ENCODE measurements around the gene WFIKKN2. TPM values are rescaled to one million over a fixed set of nuclear protein-coding genes. Genes with fewer than 3 reads are reported as not detected.

Gene WFIKKN2
- total and polyA plus RNA-seq, 2 of the 8 experiments (the other 6 are each of a cell fraction or from before 2014, with no cell fraction given), result 0.07 to 0.30 TPM

DNA sequence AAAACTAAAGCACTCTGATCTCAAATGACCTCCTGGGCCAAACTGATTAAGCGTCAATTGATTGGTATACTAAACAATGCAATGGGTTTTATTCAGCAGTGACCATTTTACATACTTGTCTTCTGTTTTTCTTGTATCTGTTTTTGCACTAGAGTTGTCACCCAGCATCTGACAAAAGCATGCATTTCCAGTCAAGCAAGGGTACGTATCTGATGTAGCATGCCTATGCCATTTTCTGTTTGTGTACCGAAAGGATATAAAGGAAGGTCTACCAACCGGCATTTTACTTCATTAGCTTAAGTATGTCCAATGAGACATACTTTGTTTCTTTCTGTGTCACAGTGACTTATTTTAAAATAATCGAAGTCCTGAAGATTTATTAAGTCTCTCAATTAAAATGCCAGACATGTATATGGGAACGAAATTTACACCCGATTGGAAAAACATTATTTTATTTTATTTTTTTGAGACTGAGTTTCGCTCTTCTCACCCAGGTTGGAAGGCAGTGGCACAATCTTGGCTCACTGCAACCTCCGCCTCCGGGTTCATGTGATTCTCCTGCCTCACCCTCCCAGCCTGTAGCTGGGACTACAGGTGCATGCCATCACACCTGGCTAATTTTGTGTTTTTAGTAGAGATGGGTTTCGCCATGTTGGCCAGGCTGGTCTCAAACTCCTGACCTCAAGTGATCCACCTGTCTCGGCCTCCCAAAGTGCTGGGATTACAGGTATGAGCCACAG lies 23.3 kb downstream of the WFIKKN2 start:
- H2BK15ac ChIP-seq (ENCODE audit: low read length), result no peak overlapping the region
- POLR2A ChIA-PET (ENCODE audit: partially characterized antibody), result interaction anchor here (0.8 to 9.7 kb wide), 4 partner anchors 7 to 90 kb away, joined by 3 to 308 read pairs (median 5); partner anchors contain the start of gene TOB1

More for the DNA sequence above, 23.3 kb downstream of the WFIKKN2 start:
- H3K4me3 ChIP-seq (ENCODE audit: extremely low read depth in 1 of 4, insufficient read depth in 2 of 4, low read depth in 3 of 4, low read length in 4 of 4), result no peak overlapping the region
- DNase-seq (ENCODE audit: low read depth in 1 of 2, low spot score in 2 of 2), result no peak
- H3K14ac ChIP-seq (ENCODE audit: insufficient read length), result no peak overlapping the region
- H3K9me3 ChIP-seq (ENCODE audit: insufficient read depth in 2 of 2, low read depth in 1 of 2, low read length in 1 of 2), result no peaks in the 10 kb centered on the region
- no peak for FAIRE-seq
- peaks cover 0 to 19% of the 10 kb centered on the region in 2 experiments; a peak in 2 of 4 replicates for H3K79me2 ChIP-seq (ENCODE audit: control insufficient read depth in 1 of 2, insufficient read depth in 2 of 2, low read length in 2 of 2)
- H3K4ac ChIP-seq (replicated peaks; ENCODE audit: insufficient read length, low read depth, low read length), result no peak overlapping the region
- H4K20me1 ChIP-seq (replicated peaks in 1 of 2; ENCODE audit: control insufficient read depth in 1 of 2, insufficient read depth in 2 of 2, low read length in 2 of 2), result peaks cover 6 to 9% of the 10 kb centered on the region in 2 experiments
- H3K4me2 ChIP-seq (ENCODE audit: insufficient read depth in 1 of 2, low read depth in 2 of 2, low read length in 2 of 2), result no peak overlapping the region
- 93% methylated on average over 12 of the region's 12 CpGs; no CpG with 5 or more reads in 1 of the 2 experiments for WGBS, 2 experiments (ENCODE audit: extremely low coverage in 1 of 2, insufficient coverage in 1 of 2, insufficient read length in 1 of 2, insufficient replicate concordance in 2 of 2, low coverage in 1 of 2, low lambda C conversion rate in 2 of 2, missing lambda C conversion rate in 1 of 2)
- no peaks in the 10 kb centered on the region for H3K27me3 ChIP-seq (replicated peaks in 1 of 4; ENCODE audit: control insufficient read depth in 3 of 4, extremely low read depth in 1 of 4, insufficient read depth in 3 of 4, low read length in 3 of 4)
- TF ChIP-seq TCF12 (IDR thresholded peaks at IDR 0.05; ENCODE audit: low read depth, low read length) (no peak), SP2 (IDR thresholded peaks at IDR 0.05; ENCODE audit: low read length) (no peak)
- H3K9ac ChIP-seq (replicated peaks in 1 of 4; ENCODE audit: extremely low read depth in 1 of 4, low read depth in 3 of 4, low read length in 3 of 4), result no peak overlapping the region
- no peak overlapping the region for H4K8ac ChIP-seq (ENCODE audit: extremely low read depth, insufficient read depth, low read length)
- H3K56ac ChIP-seq (replicated peaks; ENCODE audit: insufficient read length, low read depth, low read length), result no peak overlapping the region
- no peak overlapping the region for H2AFZ ChIP-seq (ENCODE audit: low read length)
- no peak overlapping the region for H2BK20ac ChIP-seq (ENCODE audit: low read length)
- CTCF ChIA-PET (ENCODE audit: partially characterized antibody), result interaction anchor here (0.7 to 31.7 kb wide), 8 partner anchors 9 to 90 kb away, joined by 3 to 735 read pairs (median 4); no protein-coding TSS in a partner anchor
- H2AK5ac ChIP-seq (ENCODE audit: low read depth, low read length), result no peak overlapping the region
- H3K36me3 ChIP-seq (ENCODE audit: control insufficient read depth in 2 of 4, insufficient read depth in 4 of 4, low read length in 3 of 4), result peaks cover 0 to 14% (median 4%) of the 10 kb centered on the region in 4 experiments; a peak in 4 of 8 replicates
- H4K5ac ChIP-seq (ENCODE audit: insufficient read length, low read depth, low read length), result no peak overlapping the region
- H2BK5ac ChIP-seq (ENCODE audit: low read depth, low read length), result no peak overlapping the region
- no peaks in the 10 kb centered on the region for H3K4me1 ChIP-seq (replicated peaks in 1 of 4; ENCODE audit: control insufficient read depth in 3 of 4, insufficient read depth in 4 of 4, low read length in 3 of 4)
- H3K23me2 ChIP-seq (ENCODE audit: low read depth, low read length), result no peaks in the 10 kb centered on the region
- H3K79me1 ChIP-seq (ENCODE audit: low read depth, low read length), result no peaks in the 10 kb centered on the region
- H2BK12ac ChIP-seq (ENCODE audit: low read depth, low read length), result no peak overlapping the region
- no peak overlapping the region for H4K91ac ChIP-seq (replicated peaks; ENCODE audit: insufficient read length, low read length)
- no peak overlapping the region for H2BK120ac ChIP-seq (replicated peaks; ENCODE audit: low read depth, low read length)
- H3K27ac ChIP-seq (ENCODE audit: low read depth, low read length), result no peak overlapping the region
- no peak overlapping the region for H3K23ac ChIP-seq (ENCODE audit: insufficient read length)
- no peak overlapping the region for H3K18ac ChIP-seq (ENCODE audit: extremely low read depth, low read length)

Measured in H1 (cell line).